H1 (cell line): Measurements from ENCODE around the gene FNDC3A. TPM values are rescaled to one million over a fixed set of nuclear protein-coding genes. Genes with fewer than 3 reads are reported as not detected.

ENCODE experiments used
- CHD7 ChIP-seq: fragments of 300-600 bp; sonication (generic); IDR thresholded peaks from 2 replicates; pipeline ENCODE4 v1.7.1; 2012; ENCODE audit warnings: low read length, moderate library complexity, mild to moderate bottlenecking, inconsistent platforms; ENCODE audit not compliant: insufficient replicate concordance
- EP300 ChIP-seq, 2 experiments: IDR thresholded peaks; 1 replicate in 1 of 2; 2 replicates in 1 of 2; pipeline ENCODE4 v1.6.1; 2011 to 2012; ENCODE audit warnings: low read depth in 2 of 2, low read length in 2 of 2, mild to moderate bottlenecking in 2 of 2, borderline replicate concordance in 1 of 2, inconsistent platforms in 1 of 2, moderate library complexity in 1 of 2
- HDAC6 ChIP-seq: IDR thresholded peaks from one replicate; pipeline ENCODE4 v1.7.1; 2012; ENCODE audit warnings: low read depth, mild to moderate bottlenecking, inconsistent platforms, low read length, moderate library complexity
- NANOG ChIP-seq: IDR thresholded peaks from 2 replicates; pipeline ENCODE4 v1.6.1; 2011; ENCODE audit warnings: low read length, low read depth, mild to moderate bottlenecking, inconsistent platforms; ENCODE audit not compliant: insufficient read depth, poor library complexity, severe bottlenecking
- POLR2AphosphoS5 ChIP-seq: IDR thresholded peaks from 2 replicates; pipeline ENCODE4 v1.6.1; 2011; ENCODE audit warnings: low read depth, low read length
- RBBP5 ChIP-seq: IDR thresholded peaks from 2 replicates; pipeline ENCODE4 v1.7.1; 2012; ENCODE audit warnings: low read depth, mild to moderate bottlenecking, inconsistent platforms, low read length, moderate library complexity, borderline replicate concordance
- SP4 ChIP-seq: IDR thresholded peaks from 2 replicates; pipeline ENCODE4 v1.6.1; 2012; ENCODE audit warnings: low read length, inconsistent platforms
- SRF ChIP-seq: IDR thresholded peaks from 2 replicates; pipeline ENCODE4 v1.6.1; 2011; ENCODE audit warnings: mild to moderate bottlenecking, low read depth, low read length, moderate library complexity
- polyA plus RNA-seq, 7 experiments: library from polyadenylated mRNA; depleted of rRNA in 3 of 7; stranded (reverse) in 5 of 7; unstranded in 2 of 7; fragments of >200 nt in 5 of 7; fragments of 200-250 nt in 2 of 7; gene quantifications; 1 replicate in 5 of 7; 2 replicates in 1 of 7; 4 replicates in 1 of 7; pipeline versions ENCODE4 v1.2.1 to v1.2.3, GENCODE V29; 2011 to 2013; ENCODE audit warnings: missing spikeins in 2 of 7, mixed read lengths in 2 of 7
- total RNA-seq: library from RNA; stranded (reverse); fragmentation: NEBNext Ultra II Directional; extraction: Animal tissue kit (Norgen Biotek cat#: 25700); gene quantifications from 2 replicates; pipeline ENCODE4 v1.2.1, GENCODE V29; 2021
- TF ChIP-seq, protein P1 (sequence below): IDR thresholded peaks from 2 replicates; pipeline ENCODE4 v1.6.1; 2011; ENCODE audit warnings: low read depth, mild to moderate bottlenecking, low read length; ENCODE audit not compliant: insufficient read depth

FNDC3A gene
- total and polyA plus RNA-seq, 2 of the 8 experiments (the other 6 are each of a cell fraction or from before 2014, with no cell fraction given): 14.6 to 26.0 TPM

DNA sequence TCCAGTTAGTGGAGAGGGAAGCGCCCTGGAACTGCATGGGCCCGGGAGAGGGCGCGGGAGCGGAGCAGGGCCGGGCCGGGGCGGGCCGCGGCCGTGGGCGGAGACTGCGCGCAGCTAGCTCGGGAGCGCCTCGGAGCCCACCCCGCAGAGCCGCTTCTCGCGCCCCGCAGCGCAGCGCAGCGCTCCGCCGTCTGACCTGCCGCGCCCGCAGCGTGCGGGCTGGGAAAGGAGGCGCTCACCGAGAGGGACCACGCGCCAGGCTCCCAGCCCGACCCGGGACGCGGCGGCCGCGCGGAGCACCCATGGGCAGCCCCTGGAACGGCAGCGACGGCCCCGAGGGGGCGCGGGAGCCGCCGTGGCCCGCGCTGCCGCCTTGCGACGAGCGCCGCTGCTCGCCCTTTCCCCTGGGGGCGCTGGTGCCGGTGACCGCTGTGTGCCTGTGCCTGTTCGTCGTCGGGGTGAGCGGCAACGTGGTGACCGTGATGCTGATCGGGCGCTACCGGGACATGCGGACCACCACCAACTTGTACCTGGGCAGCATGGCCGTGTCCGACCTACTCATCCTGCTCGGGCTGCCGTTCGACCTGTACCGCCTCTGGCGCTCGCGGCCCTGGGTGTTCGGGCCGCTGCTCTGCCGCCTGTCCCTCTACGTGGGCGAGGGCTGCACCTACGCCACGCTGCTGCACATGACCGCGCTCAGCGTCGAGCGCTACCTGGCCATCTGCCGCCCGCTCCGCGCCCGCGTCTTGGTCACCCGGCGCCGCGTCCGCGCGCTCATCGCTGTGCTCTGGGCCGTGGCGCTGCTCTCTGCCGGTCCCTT is 244.5 kb downstream of the FNDC3A start, which contains the start of gene MLNR (continued):
- TF ChIP-seq CHD7 (no peak), HDAC6 (no peak), POLR2AphosphoS5 (0 out of 2 replicates have a peak, but pooled peaks have one; percentile 25), SP4 (no peak), SRF (no peak), NANOG (no peak), EP300 (IDR thresholded peaks at IDR 0.05; ENCODE audit: borderline replicate concordance in 1 of 2, low read depth in 2 of 2, low read length in 2 of 2) (no peak), RBBP5 (peak; percentile 83)
- TF ChIP-seq, protein P1, sequence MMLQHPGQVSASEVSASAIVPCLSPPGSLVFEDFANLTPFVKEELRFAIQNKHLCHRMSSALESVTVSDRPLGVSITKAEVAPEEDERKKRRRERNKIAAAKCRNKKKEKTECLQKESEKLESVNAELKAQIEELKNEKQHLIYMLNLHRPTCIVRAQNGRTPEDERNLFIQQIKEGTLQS: no peak
